GM18526 (cell line): ENCODE data around the gene RAP1GAP2.

Experiments used
- POLR2A ChIP-seq: IDR thresholded peaks from 3 replicates; pipeline ENCODE4 v1.6.1; 2011; ENCODE audit not compliant: insufficient read length; ENCODE audit errors: extremely low read depth

The RAP1GAP2 gene

GRCh38 chr17:2854143-2855055 is 58.2 kb downstream of the RAP1GAP2 start:
- no peak for TF ChIP-seq POLR2A

GRCh38 chr17:2855063-2855600 is 58.9 kb downstream of the RAP1GAP2 start:
- TF ChIP-seq POLR2A, result no peak

GRCh38 chr17:2856727-2857126 is 60.5 kb downstream of the RAP1GAP2 start:
- TF ChIP-seq POLR2A, result no peak

- no peak for TF ChIP-seq POLR2A
These were observed 63.8 kb downstream of the RAP1GAP2 start for GRCh38 chr17:2860045-2860444.

DNA sequence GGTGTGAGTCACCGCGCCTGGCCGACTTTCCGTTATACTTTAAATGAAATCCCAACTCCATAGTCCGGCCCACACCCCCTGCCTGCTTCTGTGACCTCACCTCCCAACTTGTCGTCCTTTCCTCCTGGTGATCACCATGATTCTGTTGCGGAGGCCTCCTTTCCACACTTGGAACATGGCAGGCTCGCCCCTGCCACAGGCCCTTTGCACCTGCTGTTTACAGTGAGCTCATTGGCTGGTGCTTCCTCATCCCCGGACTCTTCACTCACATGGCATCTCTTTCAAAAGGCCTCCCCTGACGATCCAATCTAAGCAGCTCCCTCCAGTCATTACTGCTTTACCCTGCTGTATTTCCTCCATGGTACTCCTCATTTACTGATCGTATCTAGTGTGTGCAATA is 64.6 kb downstream of the RAP1GAP2 start:
- TF ChIP-seq POLR2A, result no peak

DNA sequence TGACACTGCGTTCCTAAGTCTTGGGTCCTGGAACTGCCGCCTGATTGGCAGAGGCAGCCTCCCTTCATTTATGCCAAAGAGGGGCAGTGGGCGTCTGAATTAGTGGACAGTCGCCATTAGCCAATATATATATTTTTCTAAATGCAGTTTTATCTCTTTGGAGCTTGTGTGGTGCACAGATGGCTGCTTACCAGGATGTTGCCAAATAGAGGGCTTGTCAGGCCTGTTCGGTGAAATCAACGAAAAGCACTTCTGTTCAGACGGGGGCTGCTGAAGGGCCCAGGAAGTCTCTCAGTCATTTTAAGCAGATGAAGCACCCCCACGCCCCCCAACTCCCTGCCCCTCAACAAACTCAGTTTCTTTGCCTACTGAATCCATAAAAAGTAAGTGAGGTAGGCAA is 66.0 kb downstream of the RAP1GAP2 start:
- TF ChIP-seq POLR2A, result no peak

- TF ChIP-seq POLR2A, result no peak
These were observed 67.0 kb downstream of the RAP1GAP2 start for GRCh38 chr17:2863204-2863603.

- TF ChIP-seq POLR2A, result no peak
These were observed 69.0 kb downstream of the RAP1GAP2 start for GRCh38 chr17:2865228-2865627.

DNA sequence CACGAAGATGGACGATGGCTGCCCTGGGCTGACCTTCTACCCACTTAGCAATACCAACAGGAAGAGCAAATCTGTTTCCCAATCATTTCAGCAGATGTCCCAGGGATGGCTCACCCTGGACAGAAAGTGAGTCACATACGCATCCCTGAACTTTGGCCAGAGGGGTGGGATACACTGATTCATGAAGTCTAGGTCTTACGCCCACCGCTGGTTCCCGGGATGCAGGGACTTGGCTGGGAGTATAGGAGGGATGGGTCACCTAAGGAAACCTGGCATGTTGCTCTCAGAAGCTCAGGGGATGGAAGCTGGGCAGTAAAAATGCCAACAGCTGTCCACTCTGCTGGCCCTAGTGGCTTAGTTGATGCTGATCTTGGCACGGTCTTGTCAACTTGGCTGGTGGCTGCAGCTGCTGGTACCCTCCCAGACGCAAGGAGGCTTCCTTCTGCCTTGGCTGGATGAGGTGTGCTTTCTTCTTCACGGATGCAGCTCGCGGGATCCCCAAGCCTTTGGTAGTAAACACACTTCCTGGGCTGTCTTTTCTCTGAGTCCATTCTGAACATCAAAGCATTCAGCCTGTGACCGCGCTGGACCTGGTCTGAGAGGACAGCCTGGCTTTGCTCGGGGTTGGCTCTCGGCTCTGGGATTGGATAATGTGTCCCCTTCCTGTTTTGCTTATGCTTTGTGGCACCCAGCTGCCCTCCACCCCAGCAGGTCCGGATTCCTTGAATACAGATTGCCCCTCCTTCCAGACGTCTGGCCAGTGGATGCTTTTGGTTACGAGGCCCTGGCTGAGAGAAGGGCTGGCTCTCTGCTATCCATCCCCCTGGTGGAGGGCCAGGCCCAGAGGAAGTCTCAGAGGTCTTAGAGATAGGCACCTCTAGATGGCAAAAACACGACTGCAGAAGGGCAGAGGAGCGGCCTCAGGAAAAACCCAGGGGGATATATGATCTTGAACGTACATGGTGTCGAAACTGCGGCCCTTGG is 71.5 kb downstream of the RAP1GAP2 start:
- no peak for TF ChIP-seq POLR2A

- TF ChIP-seq POLR2A, result no peak
These were observed 73.4 kb downstream of the RAP1GAP2 start for GRCh38 chr17:2869604-2870003.

- TF ChIP-seq POLR2A, result no peak
These were observed 75.0 kb downstream of the RAP1GAP2 start for GRCh38 chr17:2871205-2871604.

DNA sequence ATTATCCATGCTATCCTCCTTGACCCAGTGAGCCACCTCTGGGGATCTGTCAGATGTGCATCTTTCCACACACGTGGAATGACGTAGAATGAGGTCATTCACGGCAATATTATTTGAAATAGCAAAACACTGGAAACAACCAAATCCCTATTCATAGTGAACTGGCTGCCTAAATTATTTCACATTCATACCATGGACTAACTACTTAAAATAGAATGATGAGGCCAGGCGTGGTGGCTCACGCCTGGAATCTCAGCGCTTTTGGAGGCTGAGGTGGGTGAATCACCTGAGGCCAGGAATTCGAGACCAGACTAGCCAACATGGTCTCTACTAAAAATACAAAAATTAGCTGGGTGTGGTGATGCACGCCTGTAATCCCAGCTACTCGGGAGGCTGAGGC is 75.5 kb downstream of the RAP1GAP2 start:
- TF ChIP-seq POLR2A, result no peak

GRCh38 chr17:2872282-2872681 is 76.0 kb downstream of the RAP1GAP2 start:
- TF ChIP-seq POLR2A, result no peak

DNA sequence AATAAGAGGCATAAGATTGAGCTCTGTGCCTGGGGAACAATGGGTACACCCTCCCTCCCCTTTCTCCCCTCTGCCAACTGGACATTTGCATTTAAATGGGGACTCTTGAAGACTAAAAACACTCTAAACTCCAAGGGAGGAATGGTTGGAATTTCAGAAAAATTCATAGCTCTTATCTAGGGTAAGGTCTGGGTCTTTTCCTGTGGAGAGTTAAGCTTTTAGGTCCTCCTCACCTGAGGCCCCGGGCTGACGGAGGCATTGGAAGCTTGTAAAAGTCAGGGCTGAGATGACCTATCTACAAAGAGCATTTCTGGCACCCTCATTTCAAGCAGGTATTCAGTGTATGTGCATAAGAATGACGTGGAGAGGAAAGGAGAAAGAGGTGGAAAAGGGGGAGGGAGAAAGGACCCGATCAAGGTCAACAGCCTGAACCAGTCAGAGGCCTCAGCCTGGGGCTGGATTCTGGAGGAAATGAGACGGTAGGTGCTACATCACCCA is 78.0 kb downstream of the RAP1GAP2 start:
- no peak for TF ChIP-seq POLR2A

- TF ChIP-seq POLR2A, result no peak
These were observed 79.4 kb downstream of the RAP1GAP2 start for GRCh38 chr17:2875608-2876007.
